ES-I3 (cell line): ENCODE data around the gene BUD31.

ENCODE experiments used
- H3K36me3 ChIP-seq: 2 replicates; pipeline ENCODE4 v1.6.1; 2013; ENCODE audit warnings: mild to moderate bottlenecking, low read length, control low read depth, moderate library complexity; ENCODE audit not compliant: insufficient read depth
- H3K4me1 ChIP-seq: 2 replicates; pipeline ENCODE4 v1.6.1; 2013; ENCODE audit warnings: mild to moderate bottlenecking, control low read depth, low read length; ENCODE audit not compliant: insufficient read depth
- H3K9ac ChIP-seq: 2 replicates; pipeline ENCODE4 v1.6.1; 2013; ENCODE audit warnings: low read depth, mild to moderate bottlenecking, low read length, moderate library complexity
- H3K9me3 ChIP-seq: 2 replicates; pipeline ENCODE4 v1.6.1; 2013; ENCODE audit warnings: mild to moderate bottlenecking, low read length, moderate library complexity; ENCODE audit not compliant: control insufficient read depth, insufficient read depth

The BUD31 gene

GRCh38 chr7:99451936-99452335 is 43.2 kb downstream of the BUD31 start:
- Histone ChIP-seq H3K9me3 (no peaks in the 10 kb centered on the region), H3K9ac (no peak overlapping the region), H3K36me3 (peaks cover 41% of the 10 kb centered on the region), H3K4me1 (no peaks in the 10 kb centered on the region)

GRCh38 chr7:99452541-99452940 is 43.8 kb downstream of the BUD31 start:
- H3K36me3 ChIP-seq = peaks cover 38% of the 10 kb centered on the region
- H3K4me1 ChIP-seq = no peaks in the 10 kb centered on the region
- no peaks in the 10 kb centered on the region for H3K9me3 ChIP-seq
- H3K9ac ChIP-seq = no peak overlapping the region

GRCh38 chr7:99453105-99453504 is 44.3 kb downstream of the BUD31 start:
- H3K36me3 ChIP-seq = peaks cover 41% of the 10 kb centered on the region
- no peak overlapping the region for H3K9ac ChIP-seq
- H3K4me1 ChIP-seq = no peaks in the 10 kb centered on the region
- no peaks in the 10 kb centered on the region for H3K9me3 ChIP-seq

GRCh38 chr7:99455874-99456273 is 47.1 kb downstream of the BUD31 start:
- Histone ChIP-seq H3K36me3 (peaks cover 31% of the 10 kb centered on the region), H3K4me1 (no peaks in the 10 kb centered on the region), H3K9ac (no peak overlapping the region), H3K9me3 (no peaks in the 10 kb centered on the region)

GRCh38 chr7:99456288-99456687 is 47.5 kb downstream of the BUD31 start:
- H3K4me1 ChIP-seq = no peaks in the 10 kb centered on the region
- no peak overlapping the region for H3K9ac ChIP-seq
- no peaks in the 10 kb centered on the region for H3K9me3 ChIP-seq
- peaks cover 28% of the 10 kb centered on the region for H3K36me3 ChIP-seq

GRCh38 chr7:99457050-99457649 is 48.4 kb downstream of the BUD31 start:
- Histone ChIP-seq H3K4me1 (no peaks in the 10 kb centered on the region), H3K9me3 (no peaks in the 10 kb centered on the region), H3K36me3 (peaks cover 28% of the 10 kb centered on the region), H3K9ac (no peak overlapping the region)

- Histone ChIP-seq H3K9ac (no peak overlapping the region), H3K4me1 (no peaks in the 10 kb centered on the region)
These were observed 49.1 kb downstream of the BUD31 start for GRCh38 chr7:99457650-99458493.

GRCh38 chr7:99459087-99459486 is 50.3 kb downstream of the BUD31 start:
- Histone ChIP-seq H3K4me1 (no peaks in the 10 kb centered on the region), H3K36me3 (peaks cover 23% of the 10 kb centered on the region; the same call in 1 of the 2 replicates), H3K9me3 (no peaks in the 10 kb centered on the region), H3K9ac (no peak overlapping the region)

More at GRCh38 chr7:99457650-99458493, 49.1 kb downstream of the BUD31 start:
- Histone ChIP-seq H3K9me3 (no peaks in the 10 kb centered on the region), H3K36me3 (peaks cover 26% of the 10 kb centered on the region)

- H3K9ac ChIP-seq = no peak overlapping the region
- peaks cover 24% of the 10 kb centered on the region; the same call in 1 of the 2 replicates for H3K36me3 ChIP-seq
- no peaks in the 10 kb centered on the region for H3K9me3 ChIP-seq
These were observed 51.9 kb downstream of the BUD31 start for GRCh38 chr7:99460651-99461050.

GRCh38 chr7:99461221-99461620 is 52.5 kb downstream of the BUD31 start:
- Histone ChIP-seq H3K4me1 (no peaks in the 10 kb centered on the region), H3K9me3 (no peaks in the 10 kb centered on the region), H3K9ac (no peak overlapping the region), H3K36me3 (peaks cover 24% of the 10 kb centered on the region; the same call in 1 of the 2 replicates)

More at GRCh38 chr7:99460651-99461050, 51.9 kb downstream of the BUD31 start:
- no peaks in the 10 kb centered on the region for H3K4me1 ChIP-seq

- Histone ChIP-seq H3K4me1 (no peaks in the 10 kb centered on the region), H3K9ac (peak overlapping the region; percentile 94), H3K9me3 (no peaks in the 10 kb centered on the region), H3K36me3 (peaks cover 11% of the 10 kb centered on the region; the same call in 1 of the 2 replicates)
These were observed 56.6 kb downstream of the BUD31 start for GRCh38 chr7:99465421-99465768.

GRCh38 chr7:99468336-99468918 is 59.7 kb downstream of the BUD31 start:
- no peaks in the 10 kb centered on the region for H3K4me1 ChIP-seq
- peak overlapping the region; percentile 35; the same call in 1 of the 2 replicates for H3K9ac ChIP-seq
- H3K9me3 ChIP-seq = no peaks in the 10 kb centered on the region
- H3K36me3 ChIP-seq = peaks cover 3% of the 10 kb centered on the region; the same call in 1 of the 2 replicates
